ENCODE data around the gene PDP2. TPM values are rescaled to one million over a fixed set of nuclear protein-coding genes. Genes with fewer than 3 reads are reported as not detected.

Gene PDP2
- total RNA-seq, 3 donors from 2014 or later (not counting 1 experiment from before 2014, with no cell fraction given), result 10.2 to 16.5 (median 11.0) TPM

- Mint-ChIP-seq H3K4me1 (no peaks in the 10 kb centered on the region), H3K36me3 (no peaks in the 10 kb centered on the region), H3K4me3 (no peak overlapping the region), H3K9me3 (no peaks in the 10 kb centered on the region), H3K27me3 (ENCODE audit: low read depth in 2 of 2) (peaks cover 3 to 18% of the 10 kb centered on the region in 2 donors), H3K27ac (no peak overlapping the region)
- Histone ChIP-seq H3K27ac (ENCODE audit: low read length) (no peak overlapping the region), H3K9me3 (ENCODE audit: control insufficient read depth, insufficient read depth, low read length) (no peaks in the 10 kb centered on the region), H3K36me3 (ENCODE audit: control insufficient read depth, insufficient read depth, low read length) (no peaks in the 10 kb centered on the region), H3K4me3 (ENCODE audit: low read length) (no peak overlapping the region), H3K4me1 (ENCODE audit: control insufficient read depth, insufficient read depth, low read length) (no peaks in the 10 kb centered on the region), H3K27me3 (ENCODE audit: control insufficient read depth, insufficient read depth, low read length) (peaks cover 6% of the 10 kb centered on the region)
- ATAC-seq, result no peak
- WGBS (ENCODE audit: insufficient coverage), result 89% methylated on average over 6 of the region's 6 CpGs
- no peak for DNase-seq
- intact Hi-C loops (cut with micrococcal nuclease), result no loop called here
- TF ChIP-seq CTCF (IDR thresholded peaks at IDR 0.05), result no peak
Measured at GRCh38 chr16:66918355-66918754, 38.0 kb downstream of the PDP2 start.

DNA sequence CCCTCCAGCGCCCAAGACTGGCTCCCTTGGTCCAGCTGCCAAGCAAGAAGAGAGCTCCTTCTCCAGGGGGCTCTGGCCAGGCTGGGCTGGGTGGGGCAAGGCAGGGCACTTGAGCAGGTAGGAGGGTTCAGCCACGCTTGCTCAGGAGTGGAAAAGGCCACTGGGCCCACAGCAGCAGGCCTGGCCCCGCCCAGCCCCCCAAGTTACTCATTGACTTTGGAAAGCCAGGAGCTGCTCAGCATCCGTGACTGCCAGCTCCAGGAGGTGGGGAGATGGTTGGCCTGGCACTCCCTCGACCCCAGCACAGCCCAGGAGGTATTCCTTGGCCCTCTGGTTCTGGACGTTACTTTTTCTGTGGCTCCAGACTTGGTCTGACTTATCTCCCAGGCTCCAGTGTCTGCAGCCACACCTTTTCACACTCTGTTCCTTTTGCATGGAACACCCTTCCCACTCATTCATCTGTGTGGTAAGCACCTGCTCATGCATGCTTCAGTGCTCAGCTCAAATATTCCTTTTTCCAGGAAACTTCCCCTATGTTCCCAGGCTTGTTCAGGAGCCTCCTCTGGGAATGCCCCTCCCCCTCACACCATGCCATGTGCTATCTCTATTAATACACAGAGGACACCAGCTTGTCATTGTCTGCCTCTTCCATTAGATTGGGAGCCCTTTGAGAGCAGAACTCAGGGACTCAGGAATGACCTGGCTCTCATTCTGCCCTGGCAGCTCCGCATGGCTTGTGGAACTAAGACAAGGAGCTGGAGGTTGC lies 38.7 kb downstream of the PDP2 start, which contains the start of gene CDH16:
Gene CDH16, minus strand, starts transcription at position 83 of the 766 bp plus-strand sequence. CDS start 820 bp downstream, outside the sequence.
- Mint-ChIP-seq H3K9me3 (no peaks in the 10 kb centered on the region), H3K36me3 (no peaks in the 10 kb centered on the region), H3K27me3 (ENCODE audit: low read depth in 2 of 2) (peaks cover 9 to 24% of the 10 kb centered on the region in 2 donors), H3K4me1 (peaks cover 0 to 5% of the 10 kb centered on the region in 2 donors), H3K27ac (no peak within 1 kb of the TSS), H3K4me3 (no peak within 1 kb of the TSS)
- Histone ChIP-seq H3K4me1 (ENCODE audit: control insufficient read depth, insufficient read depth, low read length) (no peaks in the 10 kb centered on the region), H3K27ac (ENCODE audit: low read length) (no peak within 1 kb of the TSS), H3K4me3 (ENCODE audit: low read length) (no peak within 1 kb of the TSS), H3K27me3 (ENCODE audit: control insufficient read depth, insufficient read depth, low read length) (peaks cover 8% of the 10 kb centered on the region), H3K9me3 (ENCODE audit: control insufficient read depth, insufficient read depth, low read length) (no peaks in the 10 kb centered on the region), H3K36me3 (ENCODE audit: control insufficient read depth, insufficient read depth, low read length) (no peaks in the 10 kb centered on the region)
- no peak for ATAC-seq
- no peak for DNase-seq
- TF ChIP-seq CTCF (IDR thresholded peaks at IDR 0.05), result no peak
- intact Hi-C loops (cut with micrococcal nuclease), result no loop called here
- WGBS (ENCODE audit: insufficient coverage), result 80% methylated on average over 7 of the region's 7 CpGs

GRCh38 chr16:66919569-66920298 lies 39.4 kb downstream of the PDP2 start:
- Histone ChIP-seq H3K9me3 (ENCODE audit: control insufficient read depth, insufficient read depth, low read length) (no peaks in the 10 kb centered on the region), H3K4me3 (ENCODE audit: low read length) (no peak overlapping the region), H3K4me1 (ENCODE audit: control insufficient read depth, insufficient read depth, low read length) (peaks cover 3% of the 10 kb centered on the region), H3K27ac (ENCODE audit: low read length) (no peak overlapping the region), H3K27me3 (ENCODE audit: control insufficient read depth, insufficient read depth, low read length) (peaks cover 12% of the 10 kb centered on the region), H3K36me3 (ENCODE audit: control insufficient read depth, insufficient read depth, low read length) (no peaks in the 10 kb centered on the region)
- Mint-ChIP-seq H3K27me3 (ENCODE audit: low read depth in 2 of 2) (peaks cover 10 to 25% of the 10 kb centered on the region in 2 donors), H3K27ac (no peak overlapping the region), H3K4me1 (peaks cover 0 to 5% of the 10 kb centered on the region in 2 donors), H3K4me3 (no peak overlapping the region), H3K36me3 (no peaks in the 10 kb centered on the region), H3K9me3 (no peaks in the 10 kb centered on the region)
- no peak for TF ChIP-seq CTCF (IDR thresholded peaks at IDR 0.05)
- intact Hi-C loops (cut with micrococcal nuclease), result no loop called here
- no peak for DNase-seq
- WGBS (ENCODE audit: insufficient coverage), result 77% methylated on average over 5 of the region's 5 CpGs
- no peak for ATAC-seq

All from natural killer cell (primary cell).